ENCODE measurements around the gene MYO7B. TPM values are rescaled to one million over a fixed set of nuclear protein-coding genes. Genes with fewer than 3 reads are reported as not detected.

MYO7B gene
- total and polyA plus RNA-seq, 2 donors (not counting 1 experiment from before 2014, with no cell fraction given): 5.0 to 68.2 TPM

- ATAC-seq (ENCODE audit: low read depth) (no peak), DNase-seq (no peak)
- no peaks in the 10 kb centered on the region for H3K9me3 Mint-ChIP-seq (ENCODE audit: insufficient read depth)
- POLR2A ChIA-PET: interaction anchor here (1.4 kb wide), 1 partner anchor 13 kb away, joined by 4 read pairs; no protein-coding TSS in a partner anchor
- TF ChIP-seq CTCF (IDR thresholded peaks at IDR 0.05) (no peak), EZH2 (IDR thresholded peaks at IDR 0.05; ENCODE audit: borderline replicate concordance, insufficient read depth, low read depth, low read length, poor library complexity, severe bottlenecking) (no peak)
- H2AFZ ChIP-seq (ENCODE audit: insufficient read depth, low read depth, low read length, poor library complexity, severe bottlenecking): no peak overlapping the region
- H3K4me2 ChIP-seq (replicated peaks; ENCODE audit: low read depth, low read length, poor library complexity, severe bottlenecking): no peak overlapping the region
- H3K9ac ChIP-seq (ENCODE audit: low read length): no peak overlapping the region
- intact Hi-C loops (cut with micrococcal nuclease): no loop called here
- no peaks in the 10 kb centered on the region for H3K79me2 ChIP-seq (ENCODE audit: control insufficient read depth, insufficient read depth, low read length)
- peaks cover 31 to 84% of the 10 kb centered on the region in 2 donors for H3K4me1 ChIP-seq (ENCODE audit: control insufficient read depth in 2 of 2, insufficient read depth in 2 of 2, low read length in 2 of 2)
- no peaks in the 10 kb centered on the region for H3K9me3 ChIP-seq (ENCODE audit: control extremely low read depth in 1 of 3, control insufficient read depth in 2 of 3, insufficient read depth in 1 of 3, low read length in 2 of 3)
- CTCF ChIA-PET: interaction anchor here (1.1 to 1.5 kb wide), 3 partner anchors 24 to 35 kb away, joined by 3 to 6 read pairs (median 4); no protein-coding TSS in a partner anchor
- H3K36me3 ChIP-seq (replicated peaks in 1 of 2; ENCODE audit: control extremely low read depth in 1 of 2, control insufficient read depth in 1 of 2, extremely low read depth in 1 of 2, insufficient read depth in 2 of 2, low read length in 1 of 2): no peaks in the 10 kb centered on the region
- no peak overlapping the region for H3K4me3 Mint-ChIP-seq
- 54% methylated on average over 9 of the region's 12 CpGs for WGBS (ENCODE audit: insufficient coverage)
- no peak overlapping the region for H3K27ac ChIP-seq (ENCODE audit: low read length in 2 of 2)
- no peak overlapping the region for H3K4me3 ChIP-seq (ENCODE audit: control extremely low read depth in 1 of 5, extremely low read depth in 1 of 5, insufficient read depth in 1 of 5, low read depth in 2 of 5, low read length in 4 of 5)
- H3K27me3 ChIP-seq (replicated peaks in 1 of 4; ENCODE audit: control extremely low read depth in 1 of 4, control insufficient read depth in 3 of 4, insufficient read depth in 4 of 4, low read length in 3 of 4): no peaks in the 10 kb centered on the region
- H3K4me1 Mint-ChIP-seq: peaks cover 84% of the 10 kb centered on the region
- no peaks in the 10 kb centered on the region for H3K27me3 Mint-ChIP-seq
- no peaks in the 10 kb centered on the region for H4K20me1 ChIP-seq (ENCODE audit: control insufficient read depth, insufficient read depth, low read length, poor library complexity, severe bottlenecking)
- peak overlapping the region; percentile 2 for H3K27ac Mint-ChIP-seq
These were observed 90.7 kb downstream of the MYO7B start for GRCh38 chr2:127626175-127626574.

DNA sequence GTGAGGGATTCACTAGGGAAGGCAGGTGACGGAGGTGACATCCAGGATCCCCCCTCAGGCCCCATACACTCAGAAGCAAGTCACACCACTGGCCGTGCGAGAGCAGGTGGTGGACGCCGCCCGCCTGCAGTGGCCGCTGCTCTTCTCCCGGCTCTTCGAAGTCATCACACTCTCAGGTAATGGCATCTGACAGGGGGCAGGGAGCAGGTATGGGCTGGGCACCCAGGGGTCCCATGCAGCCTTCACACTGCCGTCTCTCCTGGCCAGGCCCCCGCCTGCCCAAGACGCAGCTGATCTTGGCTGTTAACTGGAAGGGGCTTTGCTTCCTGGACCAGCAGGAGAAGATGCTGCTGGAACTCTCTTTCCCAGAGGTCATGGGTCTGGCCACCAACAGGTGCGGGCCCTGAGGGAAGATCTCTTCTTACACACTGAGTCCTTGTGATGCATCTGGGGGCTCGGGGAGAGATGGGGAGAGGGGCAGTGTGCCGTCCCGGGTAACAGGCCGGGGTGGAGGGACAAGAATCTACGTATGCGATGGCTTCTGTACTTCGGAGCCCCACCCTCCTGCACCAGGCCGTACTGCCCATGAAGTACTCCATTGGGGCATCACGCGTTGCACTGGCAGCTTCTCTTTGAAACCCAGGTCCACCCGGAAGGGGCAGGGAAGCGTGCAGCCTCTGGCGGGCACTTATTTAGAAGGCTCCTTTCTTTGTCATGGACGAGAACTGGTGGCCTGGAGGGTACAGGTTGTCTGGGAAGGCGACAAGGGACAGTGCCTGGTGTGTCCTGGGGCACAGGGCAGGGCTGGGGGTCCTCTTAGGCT is 91.6 kb downstream of the MYO7B start:
- Histone ChIP-seq H3K36me3 (replicated peaks in 1 of 2; ENCODE audit: control extremely low read depth in 1 of 2, control insufficient read depth in 1 of 2, extremely low read depth in 1 of 2, insufficient read depth in 2 of 2, low read length in 1 of 2) (no peaks in the 10 kb centered on the region), H4K20me1 (ENCODE audit: control insufficient read depth, insufficient read depth, low read length, poor library complexity, severe bottlenecking) (no peaks in the 10 kb centered on the region), H3K4me3 (ENCODE audit: control extremely low read depth in 1 of 5, extremely low read depth in 1 of 5, insufficient read depth in 1 of 5, low read depth in 2 of 5, low read length in 4 of 5) (no peak overlapping the region), H3K4me2 (replicated peaks; ENCODE audit: low read depth, low read length, poor library complexity, severe bottlenecking) (no peak overlapping the region), H3K79me2 (ENCODE audit: control insufficient read depth, insufficient read depth, low read length) (no peaks in the 10 kb centered on the region), H3K9ac (ENCODE audit: low read length) (no peak overlapping the region), H3K27me3 (replicated peaks in 1 of 4; ENCODE audit: control extremely low read depth in 1 of 4, control insufficient read depth in 3 of 4, insufficient read depth in 4 of 4, low read length in 3 of 4) (no peaks in the 10 kb centered on the region), H3K9me3 (ENCODE audit: control extremely low read depth in 1 of 3, control insufficient read depth in 2 of 3, insufficient read depth in 1 of 3, low read length in 2 of 3) (no peaks in the 10 kb centered on the region), H2AFZ (ENCODE audit: insufficient read depth, low read depth, low read length, poor library complexity, severe bottlenecking) (no peak overlapping the region), H3K4me1 (ENCODE audit: control insufficient read depth in 2 of 2, insufficient read depth in 2 of 2, low read length in 2 of 2) (peaks cover 33 to 84% of the 10 kb centered on the region in 2 donors), H3K27ac (ENCODE audit: low read length in 2 of 2) (no peak overlapping the region)
- intact Hi-C loops (cut with micrococcal nuclease): no loop called here
- H3K4me1 Mint-ChIP-seq: peaks cover 85% of the 10 kb centered on the region
- DNase-seq (no peak), ATAC-seq (ENCODE audit: low read depth) (no peak)
- 98% methylated on average over 20 of the region's 28 CpGs for WGBS (ENCODE audit: insufficient coverage)
- H3K27me3 Mint-ChIP-seq: no peaks in the 10 kb centered on the region
- peak overlapping the region; percentile 20 for H3K27ac Mint-ChIP-seq
- H3K4me3 Mint-ChIP-seq: no peak overlapping the region
- TF ChIP-seq CTCF (IDR thresholded peaks at IDR 0.05) (no peak), EZH2 (IDR thresholded peaks at IDR 0.05; ENCODE audit: borderline replicate concordance, insufficient read depth, low read depth, low read length, poor library complexity, severe bottlenecking) (no peak)
- H3K9me3 Mint-ChIP-seq (ENCODE audit: insufficient read depth): no peaks in the 10 kb centered on the region
- ChIA-PET POLR2A (interaction anchor here (1.6 kb wide), 1 partner anchor 9 kb away, joined by 3 read pairs; no protein-coding TSS in a partner anchor), CTCF (interaction anchor here (1.3 kb wide), 1 partner anchor 23 kb away, joined by 3 read pairs; no protein-coding TSS in a partner anchor)

Data from B cell (primary cell).